ENCODE data around the gene TERT. TPM values are rescaled to one million over a fixed set of nuclear protein-coding genes. Genes with fewer than 3 reads are reported as not detected.

TERT gene
- total and polyA plus RNA-seq, 2 of the 8 experiments (the other 6 are each of a cell fraction or from before 2014, with no cell fraction given) = 13.1 to 23.1 TPM

GRCh38 chr5:1322036-1322900 is 27.4 kb upstream of the TERT start:
- ChIA-PET CTCF (ENCODE audit: partially characterized antibody) (interaction anchor here (1.2 to 2.1 kb wide), 4 partner anchors 16 to 146 kb away, joined by 3 to 4 read pairs (median 3); no protein-coding TSS in a partner anchor), POLR2A (ENCODE audit: partially characterized antibody) (no interaction called here)
- Histone ChIP-seq H3K23me2 (ENCODE audit: low read depth, low read length) (no peaks in the 10 kb centered on the region), H4K8ac (ENCODE audit: extremely low read depth, insufficient read depth, low read length) (no peak overlapping the region), H2BK15ac (ENCODE audit: low read length) (no peak overlapping the region), H3K79me1 (ENCODE audit: low read depth, low read length) (no peaks in the 10 kb centered on the region; the same call in 1 of the 2 replicates), H3K36me3 (ENCODE audit: control insufficient read depth in 2 of 4, insufficient read depth in 4 of 4, low read length in 3 of 4) (peaks cover 17 to 71% (median 54%) of the 10 kb centered on the region in 4 experiments), H2BK5ac (ENCODE audit: low read depth, low read length) (no peak overlapping the region), H2BK12ac (ENCODE audit: low read depth, low read length) (no peak overlapping the region), H3K23ac (ENCODE audit: insufficient read length) (no peak overlapping the region), H3K4me1 (replicated peaks in 1 of 4; ENCODE audit: control insufficient read depth in 3 of 4, insufficient read depth in 4 of 4, low read length in 3 of 4) (no peaks in the 10 kb centered on the region), H3K9me3 (ENCODE audit: insufficient read depth in 2 of 2, low read depth in 1 of 2, low read length in 1 of 2) (no peaks in the 10 kb centered on the region), H2AFZ (ENCODE audit: low read length) (no peak overlapping the region), H2BK120ac (replicated peaks; ENCODE audit: low read depth, low read length) (no peak overlapping the region), H3K4me3 (ENCODE audit: extremely low read depth in 1 of 4, insufficient read depth in 2 of 4, low read depth in 3 of 4, low read length in 4 of 4) (no peak overlapping the region), H3K9ac (replicated peaks in 1 of 4; ENCODE audit: extremely low read depth in 1 of 4, low read depth in 3 of 4, low read length in 3 of 4) (no peak overlapping the region), H3K4ac (replicated peaks; ENCODE audit: insufficient read length, low read depth, low read length) (no peak overlapping the region), H3K27ac (ENCODE audit: low read depth, low read length) (no peak overlapping the region), H4K20me1 (replicated peaks in 1 of 2; ENCODE audit: control insufficient read depth in 1 of 2, insufficient read depth in 2 of 2, low read length in 2 of 2) (peaks cover 2 to 14% of the 10 kb centered on the region in 2 experiments), H4K91ac (replicated peaks; ENCODE audit: insufficient read length, low read length) (no peak overlapping the region), H3K14ac (ENCODE audit: insufficient read length) (no peak overlapping the region), H4K5ac (ENCODE audit: insufficient read length, low read depth, low read length) (no peak overlapping the region), H3K79me2 (ENCODE audit: control insufficient read depth in 1 of 2, insufficient read depth in 2 of 2, low read length in 2 of 2) (no peaks in the 10 kb centered on the region), H3K18ac (ENCODE audit: extremely low read depth, low read length) (no peak overlapping the region), H3K56ac (replicated peaks; ENCODE audit: insufficient read length, low read depth, low read length) (no peak overlapping the region), H3K4me2 (ENCODE audit: insufficient read depth in 1 of 2, low read depth in 2 of 2, low read length in 2 of 2) (no peak overlapping the region), H3K27me3 (replicated peaks in 1 of 4; ENCODE audit: control insufficient read depth in 3 of 4, extremely low read depth in 1 of 4, insufficient read depth in 3 of 4, low read length in 3 of 4) (no peaks in the 10 kb centered on the region), H2AK5ac (ENCODE audit: low read depth, low read length) (no peak overlapping the region), H2BK20ac (ENCODE audit: low read length) (no peak overlapping the region)
- no peak for DNase-seq (ENCODE audit: low read depth in 1 of 2, low spot score in 2 of 2)
- 94% methylated on average over 22 of the region's 22 CpGs; no CpG with 5 or more reads in 1 of the 2 experiments for WGBS, 2 experiments (ENCODE audit: extremely low coverage in 1 of 2, insufficient coverage in 1 of 2, insufficient read length in 1 of 2, insufficient replicate concordance in 2 of 2, low coverage in 1 of 2, low lambda C conversion rate in 2 of 2, missing lambda C conversion rate in 1 of 2)
- no peak for FAIRE-seq
- no peak for TF ChIP-seq CBX8 (IDR thresholded peaks at IDR 0.05; ENCODE audit: borderline replicate concordance, low read depth, low read length)
